K562 (cell line): ENCODE measurements around the gene VRK3. TPM values are rescaled to one million over a fixed set of nuclear protein-coding genes. Genes with fewer than 3 reads are reported as not detected.

Experiments
- ATAC-seq: fragments of 200-7000 bp; cut with Tn5 transposase; 3 replicates; pipeline ENCODE4 v1.9.1; 2020; ENCODE audit warnings: moderate library complexity
- BruUV-seq: library from RNA; stranded (reverse); fragments of 400-500 nt; replicated peaks from 2 replicates; lab custom pipeline; 2021; lab: Mats Ljungman, UMichigan
- CTCF ChIA-PET: fragments of 300-600 bp; formaldehyde crosslinking; extraction: SDS; loops from one replicate; lab custom pipeline; 2021; ENCODE audit warnings: low intra/inter-chr PET ratio; lab: Yijun Ruan, JAX
- POLR2A ChIA-PET: fragments of 300-600, 350-650 bp; sonication (Branson Sonifier 250); formaldehyde crosslinking; extraction: SDS; loops from one replicate; lab custom pipeline; 2021; ENCODE audit warnings: antibody characterized with exemption, inconsistent platforms; lab: Yijun Ruan, JAX
- DNase-seq, 4 experiments: peaks; one replicate each; pipeline versions ENCODE4 v3.0.0 to v3.0.0-alpha.2; 2011 to 2018; ENCODE audit warnings: low spot score in 3 of 4, mixed read lengths in 3 of 4; ENCODE audit errors: extremely low read depth in 1 of 4
- FAIRE-seq: peaks from 2 replicates; lab custom pipeline; 2011; peaks lifted over from hg19 to GRCh38; lab: Jason Lieb, UNC
- H2AFZ ChIP-seq: 2 replicates; pipeline ENCODE4 v1.6.0; 2011; ENCODE audit warnings: low read depth, low read length, control low read depth, inconsistent platforms
- H3K27ac ChIP-seq: fragments of 200-600 bp; 3 replicates; pipeline ENCODE4 v1.8.0; 2011; ENCODE audit warnings: low read depth, mild to moderate bottlenecking, control low read depth, inconsistent platforms, low read length, moderate library complexity, mixed read lengths; ENCODE audit errors: extremely low read depth
- H3K27me3 ChIP-seq, 2 experiments: fragments of 300-600 bp in 1 of 2; 2 replicates in 1 of 2; 3 replicates in 1 of 2; pipeline versions ENCODE4 v1.6.0 to v1.8.0; 2011; ENCODE audit warnings: inconsistent platforms in 2 of 2, low read length in 2 of 2, mild to moderate bottlenecking in 1 of 2, mixed read lengths in 1 of 2, moderate library complexity in 1 of 2; ENCODE audit not compliant: control insufficient read depth in 2 of 2, insufficient read depth in 2 of 2
- H3K36me3 ChIP-seq: fragments of 300-600 bp; 3 replicates; pipeline ENCODE4 v1.8.0; 2011; ENCODE audit warnings: mild to moderate bottlenecking, low read length, inconsistent platforms; ENCODE audit not compliant: control insufficient read depth, insufficient read depth
- H3K4me1 ChIP-seq, 2 experiments: fragments of 200-600 bp in 1 of 2; replicated peaks in 1 of 2; 2 replicates in 1 of 2; 3 replicates in 1 of 2; pipeline versions ENCODE4 v1.5.1 to v1.8.0; 2011; ENCODE audit warnings: inconsistent platforms in 2 of 2, low read length in 2 of 2, mild to moderate bottlenecking in 1 of 2, mixed read lengths in 1 of 2, moderate library complexity in 1 of 2; ENCODE audit not compliant: control insufficient read depth in 2 of 2, insufficient read depth in 2 of 2
- H3K4me2 ChIP-seq: 2 replicates; pipeline ENCODE4 v1.6.1; 2011; ENCODE audit warnings: low read length, control low read depth, inconsistent platforms, mixed read lengths; ENCODE audit not compliant: insufficient read depth
- H3K4me3 ChIP-seq: fragments of 200-600 bp; sonication (generic), shearing (Covaris generic); 2 replicates; pipeline ENCODE4 v1.5.1; 2016; ENCODE audit warnings: control low read depth, inconsistent platforms
- H3K79me2 ChIP-seq: fragments of 200-600 bp; 3 replicates; pipeline ENCODE4 v1.8.0; 2011; ENCODE audit warnings: low read length, inconsistent platforms; ENCODE audit not compliant: control insufficient read depth, insufficient read depth
- H3K9ac ChIP-seq, 2 experiments: 2 replicates each; pipeline versions ENCODE4 v1.6.0 to v1.6.1; 2011; ENCODE audit warnings: low read depth in 2 of 2, low read length in 2 of 2, control low read depth in 1 of 2, inconsistent platforms in 1 of 2, mild to moderate bottlenecking in 1 of 2, mixed read lengths in 1 of 2; ENCODE audit not compliant: insufficient read depth in 1 of 2
- H3K9me1 ChIP-seq: one replicate; pipeline ENCODE4 v1.6.0; 2011; ENCODE audit warnings: inconsistent platforms, mild to moderate bottlenecking, low read length, moderate library complexity; ENCODE audit not compliant: control insufficient read depth, insufficient read depth
- H3K9me3 ChIP-seq: replicated peaks from 2 replicates; pipeline ENCODE4 v1.5.1; 2011; ENCODE audit warnings: low read depth, low read length, inconsistent platforms; ENCODE audit not compliant: control insufficient read depth, insufficient read depth
- H4K20me1 ChIP-seq: replicated peaks from 2 replicates; pipeline ENCODE4 v1.6.1; 2011; ENCODE audit warnings: low read length, inconsistent platforms, mixed read lengths; ENCODE audit not compliant: control insufficient read depth, insufficient read depth
- CTCF ChIP-seq, 3 experiments: IDR thresholded peaks in 2 of 3; conservative IDR thresholded peaks in 1 of 3; 2 replicates each; pipeline ENCODE4 v1.5.1; 2011 to 2012; ENCODE audit warnings: low read length in 3 of 3, mild to moderate bottlenecking in 3 of 3, control low read depth in 2 of 3, improper control_type of control experiment in 1 of 3, inconsistent platforms in 1 of 3, low read depth in 1 of 3, mixed read lengths in 1 of 3, moderate library complexity in 1 of 3; ENCODE audit not compliant: insufficient read depth in 2 of 3
- GABPB2 ChIP-seq: fragments of 250-450 bp; sonication (Bioruptor Pico); conservative IDR thresholded peaks from 2 replicates; pipeline ENCODE4 v1.5.1; 2021; ENCODE audit warnings: mild to moderate bottlenecking
- HDGF ChIP-seq: fragments of 450-650 bp; IDR thresholded peaks from 2 replicates; pipeline ENCODE4 v1.6.1; 2016
- HMG20B ChIP-seq: fragments of 250-450 bp; sonication (Bioruptor Pico); IDR thresholded peaks from 2 replicates; pipeline ENCODE4 v1.5.0; 2021; ENCODE audit warnings: mild to moderate bottlenecking
- MBD2 ChIP-seq: sonication (generic); IDR thresholded peaks from 2 replicates; pipeline ENCODE4 v1.6.1; 2016; ENCODE audit warnings: low read depth, borderline replicate concordance
- SIRT6 ChIP-seq: IDR thresholded peaks from one replicate; pipeline ENCODE4 v1.6.1; 2012; ENCODE audit warnings: low read depth, mild to moderate bottlenecking, control low read depth, inconsistent platforms, low read length, moderate library complexity
- SNRNP70 ChIP-seq: fragments of 200-400 bp; formaldehyde crosslinking; optimal IDR thresholded peaks from 2 replicates; pipeline ENCODE3; 2017; ENCODE audit warnings: low read depth, low read length
- ZEB2 ChIP-seq: fragments of 450-650 bp; IDR thresholded peaks from 2 replicates; pipeline ENCODE4 v1.6.1; 2016
- ZKSCAN3 ChIP-seq: fragments of 250-450 bp; sonication (Bioruptor Pico); IDR thresholded peaks from 2 replicates; pipeline ENCODE4 v1.4.0; 2020
- ZNF174 ChIP-seq: fragments of 250-450 bp; sonication (Bioruptor Pico); IDR thresholded peaks from 2 replicates; pipeline ENCODE4 v1.4.0; 2020; ENCODE audit warnings: mild to moderate bottlenecking
- ZNF561 ChIP-seq: fragments of 450-650 bp; formaldehyde crosslinking; conservative IDR thresholded peaks from 2 replicates; pipeline ENCODE4 v1.4.0; 2020; ENCODE audit warnings: mild to moderate bottlenecking, moderate library complexity
- WGBS: fragments of 100-300 bp; shearing (Covaris generic); methylation state at CpG from one replicate; pipeline ENCODE4 v1.1.6; 2016; ENCODE audit warnings: low coverage, mixed read lengths; ENCODE audit not compliant: insufficient coverage; ENCODE audit errors: missing lambda C conversion rate; 5-methylcytosine and 5-hydroxymethylcytosine counted together
- in situ Hi-C: fragments of 300-500 bp; cut with MboI; formaldehyde crosslinking; loops from 4 replicates; pipeline ENCODE4 v1.15.0; 2018; ENCODE audit warnings: inconsistent platforms, mixed read lengths
- intact Hi-C: fragments of 100-400 bp; cut with micrococcal nuclease; formaldehyde crosslinking; loops from 2 replicates; pipeline ENCODE4 v1.14.2; 2022
- polyA plus RNA-seq, 8 experiments: library from polyadenylated mRNA; depleted of rRNA in 4 of 8; stranded (reverse) in 5 of 8; unstranded in 3 of 8; fragments of >200 nt; fragmentation: Nextera tagmentation in 2 of 8; fragmentation: Illumina TruSeq in 1 of 8; extraction: Ambion mirVana in 2 of 8; extraction: Trizol in 1 of 8; gene quantifications; 2 replicates each; pipeline versions ENCODE4 v1.2.1 to v1.2.3, GENCODE V29; 2011 to 2014; ENCODE audit warnings: inconsistent platforms in 1 of 8, missing spikeins in 1 of 8
- total RNA-seq, 7 experiments: library from RNA; depleted of rRNA in 6 of 7; stranded (reverse); fragments of >200 nt in 6 of 7; fragmentation: Illumina TruSeq in 2 of 7; extraction: Trizol in 2 of 7; gene quantifications; 2 replicates each; pipeline versions ENCODE4 v1.2.1 to v1.2.3, GENCODE V29; 2011 to 2021; ENCODE audit warnings: low replicate concordance in 1 of 7
- TF ChIP-seq, protein P1 (sequence below): fragments of 250-450 bp; sonication (Bioruptor Pico); IDR thresholded peaks from 2 replicates; pipeline ENCODE4 v1.8.0; 2021; ENCODE audit warnings: borderline replicate concordance, mild to moderate bottlenecking, moderate library complexity; ENCODE audit not compliant: poor library complexity, severe bottlenecking

The VRK3 gene
- total and polyA plus RNA-seq, 9 of the 15 experiments (the other 6 are each of a cell fraction or from before 2014, with no cell fraction given): 25.6 to 94.3 (median 42.9) TPM

- FAIRE-seq: no peak
- intact Hi-C loops: no loop called here
- Histone ChIP-seq H3K4me1 (no peaks in the 10 kb centered on the region; a peak in 2 of 5 replicates), H3K9me3 (peaks cover 19% of the 10 kb centered on the region), H4K20me1 (no peaks in the 10 kb centered on the region), H2AFZ (no peak overlapping the region), H3K27me3 (no peaks in the 10 kb centered on the region; a peak in 1 of 5 replicates), H3K4me3 (no peak overlapping the region), H3K9ac (no peak overlapping the region), H3K4me2 (no peak overlapping the region), H3K9me1 (no peaks in the 10 kb centered on the region), H3K27ac (no peak overlapping the region), H3K36me3 (no peaks in the 10 kb centered on the region), H3K79me2 (no peaks in the 10 kb centered on the region)
- no peak for DNase-seq
- POLR2A ChIA-PET: interaction anchor here (0.7 to 1.4 kb wide), 2 partner anchors 10 to 25 kb away, joined by 4 to 6 read pairs; no protein-coding TSS in a partner anchor
- ATAC-seq: no peak
- 16% methylated on average over 15 of the region's 15 CpGs for WGBS
- TF ChIP-seq SIRT6 (no peak), ZEB2 (no peak), ZKSCAN3 (CRISPR knock-in tag) (no peak), MBD2 (no peak), HDGF (no peak), ZNF561 (CRISPR knock-in tag) (no peak), GABPB2 (CRISPR knock-in tag) (no peak), ZNF174 (no peak), SNRNP70 (no peak), HMG20B (CRISPR knock-in tag) (no peak), CTCF (IDR thresholded peaks at IDR 0.05 in 2 of 3, conservative IDR thresholded peaks at IDR 0.05 in 1 of 3; ENCODE audit: insufficient read depth in 2 of 3, low read depth in 1 of 3, low read length in 3 of 3) (no peak)
- TF ChIP-seq, protein P1, sequence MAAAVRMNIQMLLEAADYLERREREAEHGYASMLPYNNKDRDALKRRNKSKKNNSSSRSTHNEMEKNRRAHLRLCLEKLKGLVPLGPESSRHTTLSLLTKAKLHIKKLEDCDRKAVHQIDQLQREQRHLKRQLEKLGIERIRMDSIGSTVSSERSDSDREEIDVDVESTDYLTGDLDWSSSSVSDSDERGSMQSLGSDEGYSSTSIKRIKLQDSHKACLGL (CRISPR knock-in tag): no peak
- in situ Hi-C loops: no loop called here
- no TSS peak for BruUV-seq
- CTCF ChIA-PET: no interaction called here
Measured at GRCh38 chr19:50060107-50060506, 34.9 kb upstream of the VRK3 start.
